Natural killer cell (primary cell): ENCODE measurements around the gene ADRA1B. TPM values are rescaled to one million over a fixed set of nuclear protein-coding genes. Genes with fewer than 3 reads are reported as not detected.

ENCODE experiments used
- ATAC-seq, 3 donors: fragments of 150-1000 bp in 2 of 3; fragments of 200-7000 bp in 1 of 3; cut with Tn5 transposase; 1 replicate in 1 of 3; 2 replicates in 2 of 3; pipeline ENCODE4 v1.10.0; 2021; ENCODE audit warnings: mild to moderate bottlenecking in 2 of 3, moderate library complexity in 2 of 3
- DNase-seq, 2 donors: peaks; one replicate each; pipeline versions ENCODE4 v3.0.0 to v3.0.0-alpha.2; 2013 to 2021; ENCODE audit warnings: mixed read lengths in 1 of 2
- H3K27ac ChIP-seq: one replicate; pipeline ENCODE4 v1.5.1; 2013; ENCODE audit warnings: mild to moderate bottlenecking, low read length
- H3K27me3 ChIP-seq: one replicate; pipeline ENCODE4 v1.6.1; 2013; ENCODE audit warnings: low read length; ENCODE audit not compliant: control insufficient read depth, insufficient read depth
- H3K36me3 ChIP-seq: one replicate; pipeline ENCODE4 v1.6.1; 2013; ENCODE audit warnings: low read length; ENCODE audit not compliant: control insufficient read depth, insufficient read depth
- H3K4me1 ChIP-seq: one replicate; pipeline ENCODE4 v1.6.1; 2013; ENCODE audit warnings: low read length; ENCODE audit not compliant: control insufficient read depth, insufficient read depth
- H3K4me3 ChIP-seq: one replicate; pipeline ENCODE4 v1.5.1; 2013; ENCODE audit warnings: low read length
- H3K9me3 ChIP-seq: one replicate; pipeline ENCODE4 v1.6.1; 2013; ENCODE audit warnings: low read length; ENCODE audit not compliant: control insufficient read depth, insufficient read depth
- H3K27ac Mint-ChIP-seq, 2 donors: one replicate each; pipeline ENCODE4 v1.8.0; 2022; ENCODE audit warnings: mild to moderate bottlenecking in 2 of 2, mixed read lengths in 2 of 2, moderate library complexity in 1 of 2
- H3K27me3 Mint-ChIP-seq, 2 donors: one replicate each; pipeline ENCODE4 v1.8.0; 2022; ENCODE audit warnings: low read depth in 2 of 2, mixed read lengths in 2 of 2
- H3K36me3 Mint-ChIP-seq: one replicate; pipeline ENCODE4 v1.8.0; 2022; ENCODE audit warnings: mixed read lengths
- H3K4me1 Mint-ChIP-seq, 2 donors: one replicate each; pipeline ENCODE4 v1.8.0; 2022; ENCODE audit warnings: mixed read lengths in 2 of 2
- H3K4me3 Mint-ChIP-seq: one replicate; pipeline ENCODE4 v1.8.0; 2022; ENCODE audit warnings: mild to moderate bottlenecking, moderate library complexity, mixed read lengths
- H3K9me3 Mint-ChIP-seq, 2 donors: one replicate each; pipeline ENCODE4 v1.8.0; 2022; ENCODE audit warnings: mixed read lengths in 2 of 2
- CTCF ChIP-seq: fragments of 200-600 bp; IDR thresholded peaks from one replicate; pipeline ENCODE4 v1.8.0; 2022; ENCODE audit warnings: antibody characterized with exemption
- WGBS: methylation state at CpG from one replicate; pipeline ENCODE4 v1.1.7; 2013; ENCODE audit warnings: missing lambda C conversion rate; ENCODE audit not compliant: insufficient coverage; 5-methylcytosine and 5-hydroxymethylcytosine counted together
- intact Hi-C: fragments of 100-400 bp; cut with micrococcal nuclease; formaldehyde crosslinking; loops from one replicate; pipeline ENCODE4 v1.14.2; 2022
- total RNA-seq, 4 donors: library from RNA; stranded (reverse); fragments of 120-200 nt in 1 of 4; gene quantifications; one replicate each; pipeline versions ENCODE4 v1.2.3 to v1.2.4, GENCODE V29; 2013 to 2022

Gene ADRA1B
- total RNA-seq, 3 donors from 2014 or later (not counting 1 experiment from before 2014, with no cell fraction given), result not detected

- no peak for TF ChIP-seq CTCF
- H3K4me3 ChIP-seq, result no peak overlapping the region
- intact Hi-C loops, result no loop called here
- H3K27ac ChIP-seq, result no peak overlapping the region
- H3K27me3 ChIP-seq, result no peaks in the 10 kb centered on the region
- Mint-ChIP-seq H3K4me1 (no peaks in the 10 kb centered on the region), H3K4me3 (no peak overlapping the region), H3K27me3 (peaks cover 6 to 20% of the 10 kb centered on the region in 2 donors), H3K27ac (no peak overlapping the region), H3K36me3 (no peaks in the 10 kb centered on the region), H3K9me3 (no peaks in the 10 kb centered on the region)
- no peaks in the 10 kb centered on the region for H3K9me3 ChIP-seq
- 81% methylated on average over 2 of the region's 3 CpGs for WGBS
- H3K4me1 ChIP-seq, result no peaks in the 10 kb centered on the region
- ATAC-seq (no peak), DNase-seq (no peak)
- no peaks in the 10 kb centered on the region for H3K36me3 ChIP-seq
Measured at GRCh38 chr5:159893040-159893695, 23.1 kb upstream of the ADRA1B start.

- intact Hi-C loops, result no loop called here
- Histone ChIP-seq H3K27ac (no peak overlapping the region), H3K4me3 (no peak overlapping the region), H3K27me3 (no peaks in the 10 kb centered on the region), H3K4me1 (no peaks in the 10 kb centered on the region), H3K36me3 (no peaks in the 10 kb centered on the region), H3K9me3 (no peaks in the 10 kb centered on the region)
- Mint-ChIP-seq H3K27me3 (peaks cover 10 to 21% of the 10 kb centered on the region in 2 donors), H3K4me3 (no peak overlapping the region), H3K27ac (no peak overlapping the region), H3K9me3 (no peaks in the 10 kb centered on the region), H3K36me3 (no peaks in the 10 kb centered on the region), H3K4me1 (no peaks in the 10 kb centered on the region)
- WGBS, result 87% methylated on average over 4 of the region's 7 CpGs
- no peak for TF ChIP-seq CTCF
- ATAC-seq, result no peak
- DNase-seq, result no peak
Measured at GRCh38 chr5:159894149-159894720, 22.0 kb upstream of the ADRA1B start.

- H3K27me3 Mint-ChIP-seq, result peaks cover 12 to 39% of the 10 kb centered on the region in 2 donors
- intact Hi-C loops, result no loop called here
- no peaks in the 10 kb centered on the region for H3K4me1 ChIP-seq
- ATAC-seq, result no peak
- H3K4me3 Mint-ChIP-seq, result no peak overlapping the region
- no peaks in the 10 kb centered on the region for H3K9me3 Mint-ChIP-seq
- H3K27ac ChIP-seq, result no peak overlapping the region
- H3K4me1 Mint-ChIP-seq, result no peaks in the 10 kb centered on the region
- H3K4me3 ChIP-seq, result no peak overlapping the region
- TF ChIP-seq CTCF, result no peak
- H3K9me3 ChIP-seq, result no peaks in the 10 kb centered on the region
- DNase-seq, result no peak
- H3K36me3 ChIP-seq, result no peaks in the 10 kb centered on the region
- H3K27me3 ChIP-seq, result no peaks in the 10 kb centered on the region
- H3K27ac Mint-ChIP-seq, result no peak overlapping the region
- H3K36me3 Mint-ChIP-seq, result no peaks in the 10 kb centered on the region
- 92% methylated on average over 6 of the region's 6 CpGs for WGBS
Measured at GRCh38 chr5:159897786-159898393, 18.4 kb upstream of the ADRA1B start.
